GM12891 (cell line): ENCODE results near the gene HOTAIR.

Source experiments
- DNase-seq: peaks from one replicate; pipeline ENCODE4 v3.0.0; 2011; ENCODE audit warnings: low spot score; ENCODE audit not compliant: insufficient read length
- FAIRE-seq: peaks from 2 replicates; lab custom pipeline; 2011; peaks lifted over from hg19 to GRCh38; lab: Jason Lieb, UNC
- POLR2A ChIP-seq: IDR thresholded peaks from 2 replicates; pipeline ENCODE4 v1.6.1; 2011; ENCODE audit warnings: low read depth, low read length, control low read depth
- POLR2AphosphoS5 ChIP-seq: IDR thresholded peaks from 2 replicates; pipeline ENCODE4 v1.6.1; 2011; ENCODE audit warnings: low read depth, low read length, control low read depth
- TAF1 ChIP-seq: IDR thresholded peaks from 2 replicates; pipeline ENCODE4 v1.6.1; 2011; ENCODE audit warnings: low read depth, low read length, control low read depth

HOTAIR gene

GRCh38 chr12:53916788-53917655 is 57.7 kb downstream of the HOTAIR start:
- FAIRE-seq, result no peak
- no peak for DNase-seq

More at GRCh38 chr12:53916788-53917655, 57.7 kb downstream of the HOTAIR start:
- TF ChIP-seq POLR2AphosphoS5 (no peak), TAF1 (no peak), POLR2A (no peak)
